ENCODE data around the gene GRM7.

- TF ChIP-seq, protein P1, sequence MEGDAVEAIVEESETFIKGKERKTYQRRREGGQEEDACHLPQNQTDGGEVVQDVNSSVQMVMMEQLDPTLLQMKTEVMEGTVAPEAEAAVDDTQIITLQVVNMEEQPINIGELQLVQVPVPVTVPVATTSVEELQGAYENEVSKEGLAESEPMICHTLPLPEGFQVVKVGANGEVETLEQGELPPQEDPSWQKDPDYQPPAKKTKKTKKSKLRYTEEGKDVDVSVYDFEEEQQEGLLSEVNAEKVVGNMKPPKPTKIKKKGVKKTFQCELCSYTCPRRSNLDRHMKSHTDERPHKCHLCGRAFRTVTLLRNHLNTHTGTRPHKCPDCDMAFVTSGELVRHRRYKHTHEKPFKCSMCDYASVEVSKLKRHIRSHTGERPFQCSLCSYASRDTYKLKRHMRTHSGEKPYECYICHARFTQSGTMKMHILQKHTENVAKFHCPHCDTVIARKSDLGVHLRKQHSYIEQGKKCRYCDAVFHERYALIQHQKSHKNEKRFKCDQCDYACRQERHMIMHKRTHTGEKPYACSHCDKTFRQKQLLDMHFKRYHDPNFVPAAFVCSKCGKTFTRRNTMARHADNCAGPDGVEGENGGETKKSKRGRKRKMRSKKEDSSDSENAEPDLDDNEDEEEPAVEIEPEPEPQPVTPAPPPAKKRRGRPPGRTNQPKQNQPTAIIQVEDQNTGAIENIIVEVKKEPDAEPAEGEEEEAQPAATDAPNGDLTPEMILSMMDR (IDR thresholded peaks at IDR 0.05): no peak
- TF ChIP-seq EZH2 (IDR thresholded peaks at IDR 0.05): no peak
- no peak for TF ChIP-seq EZH2phosphoT487 (IDR thresholded peaks at IDR 0.05)
These were observed 571.7 kb downstream of the GRM7 start for GRCh38 chr3:7432610-7433009.

Data from neural progenitor cell (in vitro differentiated cells).